ENCODE results near the gene ZBTB7C.

The ZBTB7C gene

GRCh38 chr18:48388478-48388877 is 20.7 kb downstream of the ZBTB7C start:
- no peaks in the 10 kb centered on the region for H3K9me3 ChIP-seq (ENCODE audit: control insufficient read depth, low read length)
- no peak overlapping the region for H3K27ac ChIP-seq (ENCODE audit: low read depth, low read length, severe bottlenecking)
- 95% methylated on average over 2 to 3 of the region's 4 CpGs for WGBS, 2 experiments (ENCODE audit: insufficient coverage in 2 of 2)
- H3K36me3 ChIP-seq (ENCODE audit: control insufficient read depth, insufficient read depth, low read length) = no peaks in the 10 kb centered on the region
- H3K4me1 ChIP-seq (ENCODE audit: control insufficient read depth, insufficient read depth, low read length, poor library complexity, severe bottlenecking) = peaks cover 2% of the 10 kb centered on the region
- no peak overlapping the region for H3K4me3 ChIP-seq (ENCODE audit: extremely low read depth, insufficient read depth, low read length, poor library complexity, severe bottlenecking)

GRCh38 chr18:48387300-48387699 is 21.9 kb downstream of the ZBTB7C start:
- no peaks in the 10 kb centered on the region for H3K36me3 ChIP-seq (ENCODE audit: control insufficient read depth, insufficient read depth, low read length)
- no peaks in the 10 kb centered on the region for H3K9me3 ChIP-seq (ENCODE audit: control insufficient read depth, low read length)
- H3K4me1 ChIP-seq (ENCODE audit: control insufficient read depth, insufficient read depth, low read length, poor library complexity, severe bottlenecking) = peaks cover 2% of the 10 kb centered on the region
- WGBS, 2 experiments (ENCODE audit: insufficient coverage in 2 of 2) = 100% methylated on average over 1 of the region's 1 CpG; no CpG with 5 or more reads in 1 of the 2 experiments
- no peak overlapping the region for H3K4me3 ChIP-seq (ENCODE audit: extremely low read depth, insufficient read depth, low read length, poor library complexity, severe bottlenecking)
- no peak overlapping the region for H3K27ac ChIP-seq (ENCODE audit: low read depth, low read length, severe bottlenecking)

- H3K4me1 ChIP-seq (ENCODE audit: control insufficient read depth, insufficient read depth, low read length, poor library complexity, severe bottlenecking) = peaks cover 2% of the 10 kb centered on the region
- WGBS, 2 experiments (ENCODE audit: insufficient coverage in 2 of 2) = 93 to 94% methylated on average over 10 to 11 of the region's 12 CpGs
- no peaks in the 10 kb centered on the region for H3K9me3 ChIP-seq (ENCODE audit: control insufficient read depth, low read length)
Observed at GRCh38 chr18:48385596-48385995, 23.6 kb downstream of the ZBTB7C start.

GRCh38 chr18:48376934-48377333 is 32.2 kb downstream of the ZBTB7C start:
- H3K36me3 ChIP-seq (ENCODE audit: control insufficient read depth, insufficient read depth, low read length) = no peaks in the 10 kb centered on the region
- no peak overlapping the region for H3K4me3 ChIP-seq (ENCODE audit: extremely low read depth, insufficient read depth, low read length, poor library complexity, severe bottlenecking)
- 0 to 50% methylated on average over 1 to 2 of the region's 3 CpGs for WGBS, 2 experiments (ENCODE audit: insufficient coverage in 2 of 2)
- H3K27ac ChIP-seq (ENCODE audit: low read depth, low read length, severe bottlenecking) = no peak overlapping the region
- H3K4me1 ChIP-seq (ENCODE audit: control insufficient read depth, insufficient read depth, low read length, poor library complexity, severe bottlenecking) = peaks cover 9% of the 10 kb centered on the region
- H3K9me3 ChIP-seq (ENCODE audit: control insufficient read depth, low read length) = no peaks in the 10 kb centered on the region

More at GRCh38 chr18:48385596-48385995, 23.6 kb downstream of the ZBTB7C start:
- no peak overlapping the region for H3K27ac ChIP-seq (ENCODE audit: low read depth, low read length, severe bottlenecking)
- no peak overlapping the region for H3K4me3 ChIP-seq (ENCODE audit: extremely low read depth, insufficient read depth, low read length, poor library complexity, severe bottlenecking)
- H3K36me3 ChIP-seq (ENCODE audit: control insufficient read depth, insufficient read depth, low read length) = no peaks in the 10 kb centered on the region

- Histone ChIP-seq H3K9me3 (ENCODE audit: control insufficient read depth, low read length) (no peaks in the 10 kb centered on the region), H3K27ac (ENCODE audit: low read depth, low read length, severe bottlenecking) (no peak overlapping the region), H3K4me3 (ENCODE audit: extremely low read depth, insufficient read depth, low read length, poor library complexity, severe bottlenecking) (no peak overlapping the region), H3K4me1 (ENCODE audit: control insufficient read depth, insufficient read depth, low read length, poor library complexity, severe bottlenecking) (peaks cover 9% of the 10 kb centered on the region), H3K36me3 (ENCODE audit: control insufficient read depth, insufficient read depth, low read length) (no peaks in the 10 kb centered on the region)
- 15 to 28% methylated on average over 6 of the region's 6 CpGs for WGBS, 2 experiments (ENCODE audit: insufficient coverage in 2 of 2)
Observed at GRCh38 chr18:48376406-48376805, 32.8 kb downstream of the ZBTB7C start.

GRCh38 chr18:48375150-48375800 is 33.9 kb downstream of the ZBTB7C start:
- peaks cover 9% of the 10 kb centered on the region for H3K4me1 ChIP-seq (ENCODE audit: control insufficient read depth, insufficient read depth, low read length, poor library complexity, severe bottlenecking)
- H3K9me3 ChIP-seq (ENCODE audit: control insufficient read depth, low read length) = no peaks in the 10 kb centered on the region
- no peaks in the 10 kb centered on the region for H3K36me3 ChIP-seq (ENCODE audit: control insufficient read depth, insufficient read depth, low read length)
- H3K4me3 ChIP-seq (ENCODE audit: extremely low read depth, insufficient read depth, low read length, poor library complexity, severe bottlenecking) = no peak overlapping the region
- 83 to 90% methylated on average over 2 of the region's 7 CpGs for WGBS, 2 experiments (ENCODE audit: insufficient coverage in 2 of 2)
- no peak overlapping the region for H3K27ac ChIP-seq (ENCODE audit: low read depth, low read length, severe bottlenecking)

GRCh38 chr18:48374423-48375149 is 34.6 kb downstream of the ZBTB7C start:
- no peak overlapping the region for H3K4me3 ChIP-seq (ENCODE audit: extremely low read depth, insufficient read depth, low read length, poor library complexity, severe bottlenecking)
- WGBS, 2 experiments (ENCODE audit: insufficient coverage in 2 of 2) = 84 to 88% methylated on average over 3 to 5 of the region's 7 CpGs
- H3K36me3 ChIP-seq (ENCODE audit: control insufficient read depth, insufficient read depth, low read length) = no peaks in the 10 kb centered on the region
- peaks cover 9% of the 10 kb centered on the region for H3K4me1 ChIP-seq (ENCODE audit: control insufficient read depth, insufficient read depth, low read length, poor library complexity, severe bottlenecking)
- H3K27ac ChIP-seq (ENCODE audit: low read depth, low read length, severe bottlenecking) = no peak overlapping the region
- no peaks in the 10 kb centered on the region for H3K9me3 ChIP-seq (ENCODE audit: control insufficient read depth, low read length)

GRCh38 chr18:48371854-48372602 is 37.2 kb downstream of the ZBTB7C start:
- no peaks in the 10 kb centered on the region for H3K36me3 ChIP-seq (ENCODE audit: control insufficient read depth, insufficient read depth, low read length)
- no peak overlapping the region for H3K4me3 ChIP-seq (ENCODE audit: extremely low read depth, insufficient read depth, low read length, poor library complexity, severe bottlenecking)
- peaks cover 7% of the 10 kb centered on the region for H3K4me1 ChIP-seq (ENCODE audit: control insufficient read depth, insufficient read depth, low read length, poor library complexity, severe bottlenecking)
- H3K9me3 ChIP-seq (ENCODE audit: control insufficient read depth, low read length) = no peaks in the 10 kb centered on the region
- 91 to 95% methylated on average over 4 to 5 of the region's 7 CpGs for WGBS, 2 experiments (ENCODE audit: insufficient coverage in 2 of 2)
- H3K27ac ChIP-seq (ENCODE audit: low read depth, low read length, severe bottlenecking) = no peak overlapping the region

GRCh38 chr18:48367557-48367956 is 41.6 kb downstream of the ZBTB7C start:
- 80% methylated on average over 1 of the region's 4 CpGs; no CpG with 5 or more reads in 1 of the 2 experiments for WGBS, 2 experiments (ENCODE audit: insufficient coverage in 2 of 2)
- Histone ChIP-seq H3K4me3 (ENCODE audit: extremely low read depth, insufficient read depth, low read length, poor library complexity, severe bottlenecking) (no peak overlapping the region), H3K9me3 (ENCODE audit: control insufficient read depth, low read length) (peaks cover 11% of the 10 kb centered on the region), H3K27ac (ENCODE audit: low read depth, low read length, severe bottlenecking) (no peak overlapping the region), H3K4me1 (ENCODE audit: control insufficient read depth, insufficient read depth, low read length, poor library complexity, severe bottlenecking) (peaks cover 2% of the 10 kb centered on the region), H3K36me3 (ENCODE audit: control insufficient read depth, insufficient read depth, low read length) (no peaks in the 10 kb centered on the region)

- H3K4me3 ChIP-seq (ENCODE audit: extremely low read depth, insufficient read depth, low read length, poor library complexity, severe bottlenecking) = no peak overlapping the region
- no peak overlapping the region for H3K27ac ChIP-seq (ENCODE audit: low read depth, low read length, severe bottlenecking)
- peaks cover 2% of the 10 kb centered on the region for H3K4me1 ChIP-seq (ENCODE audit: control insufficient read depth, insufficient read depth, low read length, poor library complexity, severe bottlenecking)
Observed at GRCh38 chr18:48365965-48366364, 43.2 kb downstream of the ZBTB7C start.

More at GRCh38 chr18:48365965-48366364, 43.2 kb downstream of the ZBTB7C start:
- no peaks in the 10 kb centered on the region for H3K36me3 ChIP-seq (ENCODE audit: control insufficient read depth, insufficient read depth, low read length)
- H3K9me3 ChIP-seq (ENCODE audit: control insufficient read depth, low read length) = peaks cover 11% of the 10 kb centered on the region

Measured in mesodermal cell (in vitro differentiated cells).